Measurements from ENCODE around the gene CD300LB.

CD300LB gene

DNA sequence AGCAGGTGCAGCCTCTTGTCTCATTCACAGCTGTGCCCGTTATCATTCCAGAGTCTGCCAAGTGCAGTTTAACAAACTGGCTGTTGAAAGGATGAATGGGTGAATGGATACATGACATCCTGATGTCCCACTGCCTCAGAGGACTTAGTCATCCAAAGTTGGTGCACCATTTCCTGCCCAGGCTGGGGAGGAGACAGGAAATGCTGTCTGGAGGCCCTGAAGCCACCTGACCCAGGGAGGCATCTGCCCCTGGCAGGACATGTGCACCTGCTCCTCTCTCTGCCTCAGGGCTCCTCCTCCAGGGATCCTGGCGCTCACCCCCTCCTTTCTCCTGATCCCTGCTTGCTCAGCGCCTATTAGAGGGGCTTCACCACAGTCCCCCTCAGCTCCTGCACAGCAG is 16.5 kb upstream of the CD300LB start:
- no peak for DNase-seq

- no peak for DNase-seq
Observed at GRCh38 chr17:74547264-74547663, 16.0 kb upstream of the CD300LB start.

- DNase-seq: no peak
Observed at GRCh38 chr17:74546586-74546985, 15.3 kb upstream of the CD300LB start.

- DNase-seq: no peak
Observed at GRCh38 chr17:74545843-74546230, 14.6 kb upstream of the CD300LB start, which contains the start of gene CD300C. TSS of gene CD300C (minus strand) at chr17:74546115. CDS start at chr17:74545782, 333 bp downstream.

- no peak for DNase-seq
Observed at GRCh38 chr17:74544991-74545842, 13.9 kb upstream of the CD300LB start.

- DNase-seq: no peak
Observed at GRCh38 chr17:74543891-74544760, 12.9 kb upstream of the CD300LB start.

DNA sequence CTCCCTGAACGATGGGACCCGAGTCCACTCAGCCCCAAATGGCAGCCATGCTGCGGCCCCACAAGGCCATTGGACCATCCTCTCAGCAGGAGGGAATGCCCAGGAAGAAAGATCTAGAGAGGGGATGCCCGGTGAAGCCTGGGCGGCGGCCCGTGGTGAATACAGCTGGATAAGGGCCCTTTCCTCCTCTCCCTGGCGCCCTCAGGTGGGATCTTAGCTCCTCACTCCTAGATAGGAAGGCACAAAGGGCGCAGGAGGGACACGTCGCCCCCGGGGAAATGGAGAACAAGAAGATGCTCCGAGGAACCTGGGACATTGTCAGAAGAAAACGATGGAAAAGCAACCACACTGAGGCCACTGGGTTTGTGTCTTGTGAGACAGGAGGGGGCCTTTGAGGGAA is 12.1 kb upstream of the CD300LB start:
- no peak for DNase-seq

DNA sequence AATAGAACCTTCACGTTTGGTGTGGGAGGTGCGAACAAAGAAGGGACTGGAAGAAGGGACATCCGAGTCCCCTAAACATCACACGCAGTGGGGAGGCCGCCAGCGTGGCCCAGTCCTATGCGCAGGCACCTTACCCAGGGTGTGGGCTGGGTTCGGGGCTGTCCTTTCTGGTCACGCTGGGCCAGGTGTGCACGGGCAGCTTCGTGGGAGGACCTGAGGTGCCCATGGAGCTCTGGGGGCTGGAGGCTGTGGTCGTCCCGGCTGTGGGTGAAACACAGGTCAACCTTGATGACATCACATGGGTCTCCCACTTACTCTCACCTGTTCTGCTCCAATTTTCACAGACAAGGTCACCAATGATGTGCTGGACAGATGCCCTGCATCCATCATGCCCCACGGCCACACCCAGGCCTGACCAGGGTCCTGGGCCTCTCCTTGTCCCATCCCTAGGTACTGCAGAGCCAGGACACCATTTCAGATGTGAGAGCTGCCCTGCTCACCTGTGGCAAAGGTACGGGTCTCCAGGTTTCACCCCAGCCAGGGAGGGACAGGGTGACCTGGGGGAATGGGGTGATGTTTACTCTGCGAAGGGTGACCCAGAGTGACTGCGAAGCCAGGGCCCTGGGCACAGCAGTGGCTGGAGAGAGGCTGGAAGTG is 11.6 kb upstream of the CD300LB start:
- no peak for DNase-seq

DNA sequence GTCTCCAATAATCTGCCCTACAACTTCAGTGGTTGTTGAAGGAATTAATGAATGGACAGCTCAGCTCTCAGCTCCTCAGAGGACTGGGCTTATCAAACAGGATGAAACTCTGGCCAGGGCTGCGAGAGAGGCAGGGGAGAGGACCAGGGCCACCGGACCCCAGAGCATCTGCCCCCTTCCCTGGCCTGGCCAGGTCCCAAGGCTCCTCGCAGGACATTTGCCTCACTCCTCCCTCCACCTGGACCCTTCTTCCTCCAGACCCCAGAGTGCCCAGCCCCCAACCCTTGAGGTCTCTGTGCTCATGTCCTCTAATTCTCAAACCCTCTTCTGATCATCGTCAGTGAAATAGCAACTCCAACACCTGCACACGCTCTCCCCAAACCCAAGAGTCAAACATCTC is 10.9 kb upstream of the CD300LB start:
- no peak for DNase-seq

GRCh38 chr17:74541176-74542111 is 10.2 kb upstream of the CD300LB start:
- no peak for DNase-seq

GRCh38 chr17:74539281-74539820 is 8.1 kb upstream of the CD300LB start:
- no peak for DNase-seq

- no peak for DNase-seq
Observed at GRCh38 chr17:74536890-74537289, 5.6 kb upstream of the CD300LB start.

DNA sequence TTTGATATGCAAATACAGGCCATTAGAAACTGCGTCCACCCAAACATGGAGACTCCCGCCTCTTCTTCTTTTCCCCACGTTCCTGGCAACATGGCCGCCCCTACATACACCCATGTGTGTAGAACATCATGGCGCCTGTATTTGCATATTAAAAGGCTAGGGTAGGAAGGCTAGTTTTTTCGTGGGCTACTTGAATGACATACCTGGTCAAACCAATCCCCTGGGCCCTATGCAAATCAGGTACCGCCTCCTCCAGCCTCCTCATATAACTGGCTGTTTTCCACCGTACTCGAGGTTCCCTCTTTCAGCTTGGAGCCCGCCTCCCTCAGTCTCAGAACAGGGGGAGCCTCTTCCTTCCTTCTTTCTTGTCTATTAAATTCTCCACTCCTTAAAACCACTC is 840 bp upstream of the CD300LB start:
- no peak for DNase-seq

DNA sequence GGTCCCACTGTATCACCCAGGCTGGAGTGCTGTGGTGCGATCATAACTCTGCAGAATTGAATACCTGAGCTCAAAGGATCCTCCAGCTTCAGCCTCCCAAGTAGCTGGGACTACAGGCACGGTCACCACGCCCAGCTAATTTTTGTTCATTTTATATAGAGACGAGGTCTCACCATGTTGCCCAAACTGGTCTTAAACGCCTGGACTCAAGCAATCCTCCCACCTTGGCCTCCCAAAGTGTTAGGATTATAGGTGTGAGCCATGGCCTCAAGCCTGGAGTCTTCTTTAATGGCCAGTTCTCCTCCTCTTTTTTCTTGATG is 484 bp downstream of the CD300LB start:
- no peak for DNase-seq

- no peak for DNase-seq
Observed at GRCh38 chr17:74529243-74529642, 2.0 kb downstream of the CD300LB start.

DNA sequence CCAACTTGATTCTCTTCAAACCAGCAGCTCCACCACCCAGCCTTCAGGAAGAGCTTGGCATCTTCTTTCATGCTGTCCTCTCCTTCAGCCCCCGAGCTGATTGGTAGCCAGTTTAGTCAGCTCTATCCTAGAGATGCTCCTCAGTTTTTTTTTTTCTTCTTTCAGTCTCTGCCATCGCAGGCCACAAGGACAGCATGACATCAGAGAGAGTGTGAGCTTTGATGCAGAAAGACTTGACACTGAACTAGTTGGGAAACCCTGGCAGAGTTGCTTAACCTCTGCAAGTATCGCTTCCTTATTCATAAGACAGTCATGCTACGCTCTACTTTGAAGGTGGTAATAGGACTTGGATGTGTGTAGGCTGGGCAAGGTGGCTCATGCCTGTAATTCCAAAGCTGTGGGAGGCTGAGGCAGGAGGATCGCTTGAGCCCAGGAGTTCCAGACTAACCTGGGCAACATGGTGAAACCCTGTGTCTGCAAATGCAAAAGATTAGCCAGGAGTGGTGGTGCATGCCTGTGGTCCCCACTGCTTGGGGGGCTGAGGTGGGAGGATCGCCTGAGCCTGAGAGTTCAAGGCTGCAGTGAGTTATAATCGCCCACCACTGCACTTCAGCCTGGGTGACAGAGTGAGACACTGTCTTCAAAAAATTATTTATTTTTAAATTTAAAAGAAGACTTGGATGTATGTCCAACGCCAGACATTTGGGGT is 2.6 kb downstream of the CD300LB start:
- DNase-seq: no peak

DNA sequence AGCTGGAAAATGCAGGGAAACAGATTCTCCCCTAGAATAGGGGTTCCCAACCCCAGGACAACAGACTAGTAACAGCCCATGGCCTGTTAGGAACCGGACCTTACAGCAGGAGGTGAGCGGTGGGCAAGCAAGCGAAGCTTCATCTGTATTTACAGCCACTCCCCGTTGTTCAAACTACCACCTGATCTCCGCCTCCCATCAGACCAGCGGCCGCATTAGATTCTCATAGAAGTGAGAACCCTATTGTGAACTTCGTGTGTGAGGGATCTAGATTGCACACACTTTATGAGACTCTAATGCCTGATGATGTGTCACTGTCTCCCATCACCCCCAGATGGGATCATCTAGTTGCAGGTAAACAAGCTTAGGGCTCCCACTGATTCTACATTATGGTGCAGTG is 3.5 kb downstream of the CD300LB start:
- DNase-seq: no peak

DNA sequence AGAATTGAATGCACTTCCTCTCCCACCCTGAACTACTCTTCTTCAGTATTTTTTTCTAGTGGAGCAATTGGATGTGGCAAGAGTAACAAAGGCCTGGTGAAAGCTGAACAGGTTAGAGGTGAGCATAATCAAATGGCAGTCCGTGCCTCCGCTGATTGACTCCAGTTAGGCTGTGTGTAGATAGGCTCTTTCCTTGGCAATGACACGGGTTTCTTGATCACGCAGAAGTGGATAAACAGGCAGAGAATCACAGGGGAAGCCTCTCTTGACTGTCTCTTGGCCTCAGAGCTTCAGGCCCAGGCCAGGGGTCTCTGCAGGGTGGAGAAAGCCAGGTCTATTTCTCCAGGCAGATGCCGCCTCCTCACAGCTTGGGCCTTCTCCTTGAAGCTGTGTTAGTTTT is 4.2 kb downstream of the CD300LB start:
- DNase-seq: no peak

DNA sequence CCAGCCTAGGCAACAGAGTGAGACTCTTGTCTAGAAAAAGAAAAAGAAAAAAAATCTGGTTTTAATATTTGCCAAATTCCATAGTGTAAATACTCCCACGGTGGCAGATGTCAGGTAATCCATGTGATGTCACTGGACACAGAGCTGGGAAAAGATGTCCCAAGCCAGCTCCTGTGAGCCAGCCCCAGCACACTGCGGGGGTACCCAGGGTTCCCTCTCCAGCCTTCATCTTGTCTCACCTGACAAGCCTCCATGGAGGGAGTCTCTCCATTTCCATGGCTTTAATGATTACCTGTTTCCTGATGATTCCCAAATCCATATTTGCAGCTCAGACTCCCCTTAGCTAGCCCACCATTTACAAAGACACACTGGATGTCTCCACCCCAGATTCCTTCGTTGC is 4.6 kb downstream of the CD300LB start:
- no peak for DNase-seq

DNA sequence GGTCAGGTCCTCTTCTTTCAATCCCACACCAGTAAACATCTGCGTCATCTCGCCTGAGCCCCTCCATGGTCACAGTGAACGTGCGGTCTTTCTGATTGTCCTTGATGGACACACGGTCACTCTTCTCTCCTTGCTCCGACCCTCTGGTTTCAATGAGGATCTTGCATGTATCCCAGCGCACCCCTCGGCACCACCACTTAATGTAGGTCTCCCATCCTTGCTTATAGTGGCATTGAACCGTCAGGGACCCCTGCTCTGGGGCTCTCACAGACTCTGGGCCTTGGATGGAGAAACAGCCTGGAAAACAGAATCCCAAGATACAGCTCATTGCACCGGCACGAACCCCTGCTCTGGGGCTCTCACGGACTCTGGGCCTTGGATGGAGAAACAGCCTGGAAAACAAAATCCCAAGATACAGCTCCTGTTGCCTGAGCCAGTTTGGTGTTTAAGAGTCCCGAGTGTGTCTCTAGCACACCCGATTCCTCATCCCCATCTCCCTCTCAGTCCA is 5.4 kb downstream of the CD300LB start:
- no peak for DNase-seq

- no peak for DNase-seq
Observed at GRCh38 chr17:74525465-74525725, 5.9 kb downstream of the CD300LB start.

Measured in NCI-H1105 (cell line).